ENCODE data around the gene ZIC2.

Gene ZIC2

GRCh38 chr13:99980824-99981734, 505 bp upstream of the ZIC2 start (continued):
- TF ChIP-seq PRDM2 (tag by site-specific recombination; IDR thresholded peaks at IDR 0.05; ENCODE audit: borderline replicate concordance): no peak
- TF ChIP-seq ZNF174 (tag by site-specific recombination; IDR thresholded peaks at IDR 0.05): no peak
- no peak for TF ChIP-seq HOXC10 (CRISPR knock-in tag; IDR thresholded peaks at IDR 0.05)
- no peak for TF ChIP-seq ZNF221 (tag by site-specific recombination; IDR thresholded peaks at IDR 0.05; ENCODE audit: borderline replicate concordance)
- peak; percentile 85 for TF ChIP-seq MYNN (tag by site-specific recombination; IDR thresholded peaks at IDR 0.05; ENCODE audit: borderline replicate concordance)
- TF ChIP-seq ZNF585B (tag by site-specific recombination; IDR thresholded peaks at IDR 0.05): no peak
- no peak for TF ChIP-seq HOXA7 (CRISPR knock-in tag; IDR thresholded peaks at IDR 0.05; ENCODE audit: borderline replicate concordance)
- no peak for TF ChIP-seq ZNF670 (tag by site-specific recombination; IDR thresholded peaks at IDR 0.05; ENCODE audit: low read depth)
- TF ChIP-seq ZNF785 (tag by site-specific recombination; IDR thresholded peaks at IDR 0.05): no peak
- peak; percentile 60; the same call in 1 of the 2 replicates for TF ChIP-seq ZNF501 (tag by site-specific recombination; IDR thresholded peaks at IDR 0.05)
- TF ChIP-seq ZNF23 (tag by site-specific recombination; IDR thresholded peaks at IDR 0.05; ENCODE audit: borderline replicate concordance): no peak
- no peak for TF ChIP-seq ZNF560 (tag by site-specific recombination; IDR thresholded peaks at IDR 0.05; ENCODE audit: borderline replicate concordance)
- no peak for TF ChIP-seq ZSCAN5A (tag by site-specific recombination; IDR thresholded peaks at IDR 0.05)
- no peak for TF ChIP-seq ZNF623 (tag by site-specific recombination; IDR thresholded peaks at IDR 0.05)
- no peak for TF ChIP-seq ZNF488 (tag by site-specific recombination; IDR thresholded peaks at IDR 0.05)
- TF ChIP-seq ZBTB7A (tag by site-specific recombination; IDR thresholded peaks at IDR 0.05; ENCODE audit: low read depth): peak; percentile 88
- TF ChIP-seq ZNF558 (tag by site-specific recombination; IDR thresholded peaks at IDR 0.05): no peak
- TF ChIP-seq ZNF132 (tag by site-specific recombination; IDR thresholded peaks at IDR 0.05; ENCODE audit: borderline replicate concordance): no peak
- peak; percentile 51; the same call in 1 of the 2 replicates for TF ChIP-seq ZNF600 (tag by site-specific recombination; IDR thresholded peaks at IDR 0.05)
- TF ChIP-seq ZNF843 (tag by site-specific recombination; IDR thresholded peaks at IDR 0.05): peak; percentile 39; the same call in 1 of the 2 replicates
- TF ChIP-seq ZNF747 (tag by site-specific recombination; IDR thresholded peaks at IDR 0.05): no peak
- no peak for TF ChIP-seq ZNF658 (tag by site-specific recombination; IDR thresholded peaks at IDR 0.05)
- peak; percentile 44 for TF ChIP-seq ZBTB26 (tag by site-specific recombination; optimal IDR thresholded peaks at IDR 0.05)
- TF ChIP-seq HOXD13 (CRISPR knock-in tag; IDR thresholded peaks at IDR 0.05; ENCODE audit: borderline replicate concordance): no peak
- 0 out of 2 replicates have a peak, but pooled peaks have one; percentile 4 for TF ChIP-seq ZBTB6 (tag by site-specific recombination; IDR thresholded peaks at IDR 0.05)
- TF ChIP-seq ZNF175 (tag by site-specific recombination; IDR thresholded peaks at IDR 0.05): no peak
- peak; percentile 33; the same call in 1 of the 2 replicates for TF ChIP-seq ZNF146 (tag by site-specific recombination; IDR thresholded peaks at IDR 0.05)
- TF ChIP-seq OSR2 (tag by site-specific recombination; IDR thresholded peaks at IDR 0.05): peak; percentile 13; the same call in 1 of the 2 replicates
